Suprapubic skin (tissue), 4 donors: ENCODE measurements around the gene DTNBP1.

Experiments
- CTCF ChIP-seq, 2 donors: fragments of 200-600 bp in 1 of 2; fragments of 450-650 bp in 1 of 2; sonication (generic) in 1 of 2; IDR thresholded peaks; one replicate each; pipeline ENCODE4 v1.5.1; 2016 to 2019; ENCODE audit warnings: antibody characterized with exemption in 2 of 2, mild to moderate bottlenecking in 1 of 2, moderate library complexity in 1 of 2
- EP300 ChIP-seq: sonication (generic); formaldehyde crosslinking; IDR thresholded peaks from one replicate; pipeline ENCODE4 v1.6.1; 2017; ENCODE audit warnings: antibody characterized with exemption
- POLR2A ChIP-seq, 2 donors: fragments of 450-650 bp; IDR thresholded peaks; one replicate each; pipeline ENCODE4 v1.6.1; 2017; ENCODE audit warnings: antibody characterized with exemption in 2 of 2, mild to moderate bottlenecking in 2 of 2, moderate library complexity in 2 of 2
- POLR2AphosphoS5 ChIP-seq, 3 donors: sonication (generic); formaldehyde crosslinking; IDR thresholded peaks; one replicate each; pipeline ENCODE4 v1.6.1; 2017; ENCODE audit warnings: antibody characterized with exemption in 3 of 3

DNA sequence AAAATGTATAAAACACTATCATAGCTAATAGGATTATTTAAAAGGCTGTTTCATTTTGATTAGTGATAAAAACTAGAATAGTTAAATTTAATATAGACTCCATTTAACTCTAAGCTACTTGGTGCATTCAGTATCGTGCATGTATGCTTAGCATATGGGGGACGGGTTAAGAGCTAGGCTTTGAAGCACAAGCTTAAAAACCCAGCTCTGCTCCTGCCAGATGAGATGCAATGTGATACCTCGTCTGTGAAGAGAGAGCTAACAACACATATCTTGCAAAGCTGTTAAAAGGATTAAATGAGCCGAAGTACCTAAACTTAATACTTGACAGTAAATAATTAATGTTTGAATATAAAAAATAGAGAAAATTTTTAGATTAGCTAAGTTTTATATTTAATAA, 42.2 kb downstream of the DTNBP1 start:
- TF ChIP-seq EP300 (no peak), CTCF (IDR thresholded peaks at IDR 0.05) (no peak), POLR2AphosphoS5 (IDR thresholded peaks at IDR 0.05) (no peak), POLR2A (IDR thresholded peaks at IDR 0.05) (no peak)
